Activated T-cell treated with anti-CD3 and anti-CD28 coated beads, Interleukin-2, amount 50 U/mL, for 48 hours (primary cell): ENCODE measurements around the gene CCDC183.

Source experiments
- DNase-seq, 2 experiments: peaks; one replicate each; pipeline ENCODE4 v3.0.0-alpha.2; 2020

CCDC183 gene

GRCh38 chr9:136850866-136851775, 55.0 kb downstream of the CCDC183 start:
- peak in 1 of 2 experiments; percentile 26 for DNase-seq

GRCh38 chr9:136851941-136852663, 56.0 kb downstream of the CCDC183 start, which contains the start of gene MAMDC4:
Gene MAMDC4 (plus strand): TSS chr9:136852346. CDS start chr9:136852417, 71 bp downstream.
- no peak for DNase-seq

GRCh38 chr9:136852664-136853595, 56.8 kb downstream of the CCDC183 start:
- no peak for DNase-seq

GRCh38 chr9:136853596-136854112, 57.5 kb downstream of the CCDC183 start:
- no peak for DNase-seq

- DNase-seq, result no peak
Measured at GRCh38 chr9:136854113-136854841, 58.1 kb downstream of the CCDC183 start.

- DNase-seq, result no peak
Measured at GRCh38 chr9:136854842-136855460, 58.8 kb downstream of the CCDC183 start.

GRCh38 chr9:136855461-136856078, 59.4 kb downstream of the CCDC183 start:
- no peak for DNase-seq

GRCh38 chr9:136856079-136856476, 59.9 kb downstream of the CCDC183 start:
- DNase-seq, result no peak

- DNase-seq, result no peak
Measured at GRCh38 chr9:136856541-136857141, 60.5 kb downstream of the CCDC183 start.

- no peak for DNase-seq
Measured at GRCh38 chr9:136857166-136857565, 61.0 kb downstream of the CCDC183 start.
